Stimulated activated CD4-positive, alpha-beta T cell treated with anti-CD3 and anti-CD28 coated beads, TNF-alpha, amount 100 ng/mL, for 48 hours (primary cell): ENCODE results near the gene TNNI3.
"Not testable (repeated sequence)": the region's sequence is repeated elsewhere in the genome, so short reads cannot be mapped to it uniquely, and the experiment has no call there.

Experiments
- DNase-seq, 3 donors: peaks; one replicate each; pipeline ENCODE4 v3.0.0-alpha.2; 2020; ENCODE audit warnings: low read depth in 3 of 3

Gene TNNI3

DNA sequence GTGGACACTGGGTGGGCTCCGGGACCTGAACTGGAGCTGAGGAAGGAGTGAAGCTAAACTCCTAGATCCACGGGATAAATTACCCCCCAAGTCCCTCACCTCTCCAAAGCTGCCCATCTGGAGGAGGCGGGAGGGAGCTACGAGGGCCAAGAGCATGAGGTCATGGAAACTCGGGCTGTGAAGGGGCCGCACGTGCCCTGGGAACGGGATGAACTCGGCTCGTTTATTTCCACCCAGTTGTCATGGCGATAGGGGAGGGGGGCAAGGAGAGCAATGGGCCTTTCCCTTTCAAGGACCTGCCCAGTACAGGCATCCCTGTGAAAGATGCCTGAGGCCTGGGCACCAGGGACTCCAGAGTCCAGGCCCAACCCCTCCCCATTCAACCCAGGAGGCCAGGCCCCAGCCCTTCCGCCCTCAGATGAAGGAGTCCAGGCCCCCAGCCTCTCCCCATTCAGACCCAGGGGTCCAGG, 43.9 kb downstream of the TNNI3 start:
- no peak for DNase-seq

GRCh38 chr19:55112777-55113569, 44.6 kb downstream of the TNNI3 start:
- no peak for DNase-seq

- DNase-seq = no peak
Observed at GRCh38 chr19:55112246-55112776, 45.2 kb downstream of the TNNI3 start.

DNA sequence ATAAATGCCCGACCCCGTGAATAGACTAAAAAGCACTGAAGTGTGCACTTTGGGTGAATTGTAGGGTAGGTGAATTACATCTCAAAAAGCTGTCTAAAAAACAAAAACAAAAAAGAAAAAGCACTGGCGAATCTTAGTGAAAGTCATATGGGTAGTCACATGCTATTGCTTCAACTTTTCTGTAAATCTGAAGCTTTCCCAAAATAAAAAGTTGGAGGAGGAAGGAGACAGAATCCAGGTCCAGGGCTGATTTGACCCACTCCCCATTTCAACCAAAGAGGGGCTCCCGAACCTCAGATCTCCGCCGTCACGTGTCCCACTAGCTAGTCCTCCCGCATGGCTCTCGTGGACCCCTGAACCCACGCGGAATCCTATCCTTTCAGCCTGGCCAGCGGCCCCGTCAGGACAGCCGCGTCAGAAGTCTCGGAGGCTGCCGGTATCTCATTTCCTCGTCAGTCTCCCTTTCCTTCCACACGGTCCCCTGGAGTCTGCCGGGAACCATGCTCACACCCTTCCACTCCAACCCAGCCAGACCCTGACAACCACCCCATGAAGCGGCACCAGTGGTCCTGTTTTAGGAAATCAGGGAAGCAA, 46.2 kb downstream of the TNNI3 start:
- no peak for DNase-seq

DNA sequence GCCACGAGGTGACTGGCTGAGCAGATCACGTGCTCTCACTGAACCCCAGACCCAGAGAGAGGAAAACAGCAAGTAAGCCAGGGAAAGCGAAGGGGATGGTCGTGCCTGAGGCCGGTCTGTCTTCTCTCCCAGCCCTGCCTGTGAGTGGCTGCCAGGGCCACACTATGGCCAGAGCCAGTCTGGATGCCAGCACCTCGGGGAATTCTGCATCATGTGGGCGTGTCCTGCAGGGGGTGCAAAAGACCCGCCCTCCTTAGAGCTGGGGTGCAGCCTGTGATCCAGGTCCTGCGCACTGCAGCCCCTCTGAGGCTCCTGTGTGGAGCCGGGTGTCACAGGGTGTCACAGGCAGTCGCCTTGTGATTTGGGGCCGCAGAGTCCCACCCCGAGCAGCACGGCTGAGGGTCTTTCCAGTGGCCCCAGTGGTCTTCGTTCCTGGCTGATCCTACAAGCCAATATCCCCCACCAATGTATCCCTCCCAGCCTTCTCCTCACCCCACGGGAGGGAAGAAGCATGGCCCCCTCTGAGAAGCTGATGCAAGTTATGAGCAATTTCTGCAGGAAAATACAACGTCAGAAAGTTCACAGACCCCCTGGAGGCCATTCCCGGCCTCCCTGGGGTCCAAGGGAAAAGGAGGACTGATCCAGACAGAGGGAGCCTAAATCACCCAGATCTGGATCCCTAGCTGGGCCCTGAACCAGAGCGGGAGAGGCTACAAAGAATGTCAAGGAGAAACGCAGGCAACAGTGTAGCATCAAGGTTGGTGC, 47.8 kb downstream of the TNNI3 start:
- no peak for DNase-seq

DNA sequence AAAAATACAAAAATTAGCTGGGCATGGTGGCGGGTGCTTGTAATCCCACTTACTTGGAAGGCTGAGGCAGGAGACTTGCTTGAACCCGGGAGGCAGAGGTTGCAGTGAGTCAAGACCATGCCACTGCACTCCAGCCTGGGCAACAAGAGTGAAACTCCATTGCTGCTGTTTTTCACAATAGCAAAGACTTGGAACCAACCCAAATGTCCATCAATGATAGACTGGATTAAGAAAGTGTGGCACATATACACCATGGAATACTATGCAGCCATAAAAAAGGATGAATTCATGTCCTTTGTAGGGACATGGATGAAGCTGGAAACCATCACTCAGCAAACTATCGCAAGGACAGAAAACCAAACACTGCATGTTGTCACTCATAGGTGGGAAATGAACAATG, 50.3 kb downstream of the TNNI3 start:
- not testable (repeated sequence) for DNase-seq

DNA sequence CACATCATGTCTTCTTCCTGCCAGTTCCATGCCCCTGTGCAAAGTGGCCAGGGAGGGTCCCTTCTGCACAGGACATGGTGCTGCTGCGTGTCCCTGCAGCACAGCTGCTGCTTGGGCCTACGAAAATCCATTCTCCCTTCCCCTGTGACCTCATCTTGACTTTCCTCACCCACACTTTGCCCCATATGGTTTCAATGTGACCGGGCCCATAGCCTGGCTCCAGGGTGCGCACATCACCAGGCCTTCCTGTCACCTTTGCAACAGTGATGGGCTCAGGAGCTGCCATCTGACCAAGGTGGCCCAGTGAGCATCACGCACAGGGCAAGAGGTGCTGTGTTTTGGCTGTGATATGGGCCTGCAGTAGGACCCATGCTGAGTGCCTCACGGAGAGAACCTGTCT, 50.9 kb downstream of the TNNI3 start:
- DNase-seq = no peak

- no peak for DNase-seq
Observed at GRCh38 chr19:55105237-55105636, 52.3 kb downstream of the TNNI3 start.

GRCh38 chr19:55103190-55103589, 54.3 kb downstream of the TNNI3 start:
- no peak for DNase-seq
